Parathyroid adenoma (tissue), 2 donors: ENCODE measurements around the gene ZBTB46.

Source experiments
- H2AFZ ChIP-seq: fragments of 300-600 bp; sonication (generic); one replicate; pipeline ENCODE4 v1.7.0; 2017; ENCODE audit warnings: antibody characterized with exemption, mild to moderate bottlenecking
- H3K27ac ChIP-seq: fragments of 300-600 bp; sonication (generic); one replicate; pipeline ENCODE4 v1.7.0; 2017
- H3K27me3 ChIP-seq: fragments of 300-600 bp; sonication (generic); one replicate; pipeline ENCODE4 v1.7.0; 2017; ENCODE audit warnings: low read length; ENCODE audit not compliant: control insufficient read depth, insufficient read depth
- H3K36me3 ChIP-seq: fragments of 300-600 bp; sonication (generic); one replicate; pipeline ENCODE4 v1.7.0; 2017; ENCODE audit warnings: low read length; ENCODE audit not compliant: control insufficient read depth, insufficient read depth
- H3K4me1 ChIP-seq: fragments of 300-600 bp; sonication (generic); one replicate; pipeline ENCODE4 v1.7.0; 2017; ENCODE audit warnings: control low read depth
- H3K4me2 ChIP-seq: fragments of 300-600 bp; sonication (generic); one replicate; pipeline ENCODE4 v1.7.0; 2017; ENCODE audit warnings: low read length
- H3K4me3 ChIP-seq: fragments of 300-600 bp; sonication (generic); one replicate; pipeline ENCODE4 v1.7.0; 2017; ENCODE audit warnings: low read depth, low read length
- H3K79me2 ChIP-seq: fragments of 300-600 bp; sonication (generic); one replicate; pipeline ENCODE4 v1.7.0; 2017; ENCODE audit warnings: control low read depth
- H3K9ac ChIP-seq: fragments of 300-600 bp; sonication (generic); one replicate; pipeline ENCODE4 v1.7.0; 2017; ENCODE audit warnings: mild to moderate bottlenecking
- H3K9me3 ChIP-seq: fragments of 300-600 bp; sonication (generic); one replicate; pipeline ENCODE4 v1.7.0; 2017; ENCODE audit warnings: low read length; ENCODE audit not compliant: control insufficient read depth
- TF ChIP-seq, protein P1 (sequence below): fragments of 300-600 bp; sonication (generic); IDR thresholded peaks from one replicate; pipeline ENCODE4 v1.7.0; 2017; ENCODE audit warnings: antibody characterized with exemption, mild to moderate bottlenecking
- donor health status: primary hyperparathyroidism.

The ZBTB46 gene

DNA sequence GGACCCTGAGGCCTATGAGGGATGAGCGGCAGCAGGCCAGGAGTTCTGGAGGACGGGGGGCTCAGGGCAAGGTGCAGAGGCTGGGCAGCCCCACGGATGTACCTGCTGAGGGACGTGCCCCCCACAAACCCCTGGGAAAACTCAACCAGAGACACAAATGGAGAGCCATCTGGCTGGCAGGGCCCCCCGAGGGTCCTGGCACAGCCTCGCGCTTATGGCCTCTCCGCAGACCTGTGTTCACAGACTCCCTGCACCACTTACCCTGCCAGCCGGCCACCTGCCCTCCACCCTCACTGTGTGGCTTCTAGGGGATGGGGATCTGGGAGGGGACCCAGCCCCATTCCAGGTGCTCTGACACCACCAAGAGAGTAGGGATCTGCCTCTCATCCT is 3.4 kb upstream of the ZBTB46 start:
- H2AFZ ChIP-seq, result peak overlapping the region; percentile 77
- TF ChIP-seq, protein P1, sequence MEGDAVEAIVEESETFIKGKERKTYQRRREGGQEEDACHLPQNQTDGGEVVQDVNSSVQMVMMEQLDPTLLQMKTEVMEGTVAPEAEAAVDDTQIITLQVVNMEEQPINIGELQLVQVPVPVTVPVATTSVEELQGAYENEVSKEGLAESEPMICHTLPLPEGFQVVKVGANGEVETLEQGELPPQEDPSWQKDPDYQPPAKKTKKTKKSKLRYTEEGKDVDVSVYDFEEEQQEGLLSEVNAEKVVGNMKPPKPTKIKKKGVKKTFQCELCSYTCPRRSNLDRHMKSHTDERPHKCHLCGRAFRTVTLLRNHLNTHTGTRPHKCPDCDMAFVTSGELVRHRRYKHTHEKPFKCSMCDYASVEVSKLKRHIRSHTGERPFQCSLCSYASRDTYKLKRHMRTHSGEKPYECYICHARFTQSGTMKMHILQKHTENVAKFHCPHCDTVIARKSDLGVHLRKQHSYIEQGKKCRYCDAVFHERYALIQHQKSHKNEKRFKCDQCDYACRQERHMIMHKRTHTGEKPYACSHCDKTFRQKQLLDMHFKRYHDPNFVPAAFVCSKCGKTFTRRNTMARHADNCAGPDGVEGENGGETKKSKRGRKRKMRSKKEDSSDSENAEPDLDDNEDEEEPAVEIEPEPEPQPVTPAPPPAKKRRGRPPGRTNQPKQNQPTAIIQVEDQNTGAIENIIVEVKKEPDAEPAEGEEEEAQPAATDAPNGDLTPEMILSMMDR, result no peak
- no peaks in the 10 kb centered on the region for H3K27me3 ChIP-seq
- H3K9ac ChIP-seq, result no peak overlapping the region
- no peaks in the 10 kb centered on the region for H3K9me3 ChIP-seq
- H3K4me3 ChIP-seq, result no peak overlapping the region
- H3K4me2 ChIP-seq, result peak overlapping the region; percentile 26
- no peaks in the 10 kb centered on the region for H3K36me3 ChIP-seq
- H3K4me1 ChIP-seq, result peaks cover 37% of the 10 kb centered on the region
- H3K79me2 ChIP-seq, result no peaks in the 10 kb centered on the region
- H3K27ac ChIP-seq, result peak overlapping the region; percentile 91

DNA sequence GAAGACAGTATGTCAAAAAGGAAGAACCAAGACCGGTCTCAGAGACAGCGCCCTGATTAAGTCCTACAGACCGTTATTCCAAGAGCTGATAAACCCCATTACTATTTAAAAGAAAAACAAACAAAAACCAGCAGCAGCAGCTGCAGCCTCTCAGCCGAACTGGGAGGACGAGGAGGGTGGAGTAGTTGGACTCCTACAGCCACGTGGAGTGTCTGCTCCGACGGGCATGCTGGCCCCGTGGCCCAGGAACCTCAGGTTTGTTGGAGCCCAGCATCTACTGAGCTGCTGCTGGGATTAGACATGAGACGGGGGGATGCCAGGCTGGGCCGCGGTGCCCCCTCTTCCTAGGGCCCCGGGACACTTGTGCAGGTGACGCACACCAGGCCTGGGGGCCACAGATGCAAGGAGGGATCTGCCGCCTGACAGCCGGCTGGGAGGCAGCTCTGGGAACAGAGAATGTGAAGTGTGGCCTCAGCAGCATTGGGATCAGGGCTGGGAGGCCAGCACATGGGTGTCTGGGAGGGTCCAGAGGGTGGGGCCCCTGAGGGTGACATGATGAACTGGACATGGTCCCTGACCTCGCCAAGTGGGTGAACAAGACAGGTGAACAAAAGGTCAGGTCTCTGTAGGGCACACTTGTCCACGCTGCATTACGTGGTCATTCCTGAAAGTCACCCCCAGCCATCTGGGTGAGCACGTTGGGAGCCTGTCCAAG is 2.9 kb upstream of the ZBTB46 start:
- no peak overlapping the region for H3K9ac ChIP-seq
- peak overlapping the region; percentile 91 for H3K27ac ChIP-seq

DNA sequence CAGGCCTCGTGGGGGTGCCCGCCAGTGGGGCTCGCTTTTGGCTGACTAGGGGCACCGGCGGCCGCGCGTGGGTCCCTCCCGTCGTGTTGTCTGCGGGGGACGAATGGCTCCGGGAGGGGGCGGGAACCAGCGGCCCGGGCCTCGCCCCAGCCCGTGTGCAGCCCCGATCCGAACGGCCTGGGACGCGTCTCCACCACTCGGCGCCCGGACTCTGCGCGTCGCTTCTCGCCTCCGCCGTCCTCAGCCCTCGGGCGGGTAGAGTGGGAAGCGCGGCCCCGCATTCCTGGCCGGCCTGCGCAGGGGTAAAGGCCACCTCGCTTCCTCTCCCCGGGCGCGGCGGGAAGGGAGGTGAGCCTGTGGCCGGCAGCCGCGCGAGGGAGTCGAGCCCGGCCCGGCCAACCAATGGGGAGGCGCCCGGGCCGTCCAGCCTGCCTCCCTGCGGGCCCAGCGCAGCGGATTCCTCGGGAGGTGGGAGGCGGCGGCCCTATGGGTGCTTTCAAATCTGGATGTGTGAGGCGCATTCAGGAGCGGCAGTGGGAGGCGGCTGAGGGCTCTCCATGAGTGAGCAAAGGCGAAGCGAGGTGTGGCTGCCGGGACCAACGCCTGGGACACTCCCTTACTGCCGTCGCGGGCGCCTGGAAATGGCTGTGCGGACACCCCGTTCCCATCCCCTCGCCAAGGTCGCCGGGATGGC is 1.1 kb upstream of the ZBTB46 start:
- Histone ChIP-seq H3K36me3 (no peaks in the 10 kb centered on the region), H3K9me3 (no peaks in the 10 kb centered on the region), H3K4me1 (peaks cover 24% of the 10 kb centered on the region), H2AFZ (peak overlapping the region; percentile 80), H3K9ac (no peak overlapping the region), H3K4me2 (peak overlapping the region; percentile 69), H3K79me2 (peaks cover 17% of the 10 kb centered on the region), H3K27me3 (no peaks in the 10 kb centered on the region), H3K4me3 (peak overlapping the region; percentile 43), H3K27ac (peak overlapping the region; percentile 36)
- TF ChIP-seq, protein P1, result no peak

More for the DNA sequence above, 2.9 kb upstream of the ZBTB46 start:
- TF ChIP-seq, protein P1, result no peak
- peak overlapping the region; percentile 26 for H3K4me2 ChIP-seq
- H3K4me1 ChIP-seq, result peaks cover 37% of the 10 kb centered on the region
- H2AFZ ChIP-seq, result no peak overlapping the region
- no peak overlapping the region for H3K4me3 ChIP-seq
- H3K9me3 ChIP-seq, result no peaks in the 10 kb centered on the region
- no peaks in the 10 kb centered on the region for H3K27me3 ChIP-seq
- no peaks in the 10 kb centered on the region for H3K36me3 ChIP-seq
- peaks cover 5% of the 10 kb centered on the region for H3K79me2 ChIP-seq

DNA sequence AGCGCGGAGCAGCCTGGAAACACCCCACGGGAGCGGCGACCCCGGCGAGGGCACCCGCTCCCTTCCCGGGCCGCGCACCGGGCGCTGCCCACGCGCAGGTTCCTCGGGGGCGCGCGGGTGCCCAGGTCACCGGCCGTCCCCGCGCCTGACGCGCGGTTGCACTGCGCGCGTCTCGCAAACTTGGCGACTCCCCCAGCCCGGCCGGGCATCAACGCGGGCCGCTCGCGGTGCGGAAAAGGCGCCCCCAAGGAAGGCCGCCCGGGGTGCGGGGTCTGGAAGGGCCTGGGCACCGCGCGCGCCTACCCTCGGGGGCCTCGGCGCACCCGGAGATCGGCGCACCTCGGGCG is 555 bp upstream of the ZBTB46 start:
- TF ChIP-seq, protein P1, result no peak
- H3K4me3 ChIP-seq, result peak overlapping the region; percentile 43
- peaks cover 18% of the 10 kb centered on the region for H3K4me1 ChIP-seq
- H3K9me3 ChIP-seq, result no peaks in the 10 kb centered on the region
- no peaks in the 10 kb centered on the region for H3K27me3 ChIP-seq
- peak overlapping the region; percentile 80 for H2AFZ ChIP-seq
- peaks cover 23% of the 10 kb centered on the region for H3K79me2 ChIP-seq
- no peaks in the 10 kb centered on the region for H3K36me3 ChIP-seq
- peak overlapping the region; percentile 69 for H3K4me2 ChIP-seq
- H3K9ac ChIP-seq, result no peak overlapping the region
- H3K27ac ChIP-seq, result peak overlapping the region; percentile 36
